Pancreas (tissue), 10 donors: Measurements from ENCODE around the gene ZG16. TPM values are rescaled to one million over a fixed set of nuclear protein-coding genes. Genes with fewer than 3 reads are reported as not detected.
A peak's percentile ranks its signal among the peaks of the same experiment; 100 is the strongest.

Experiments
- ATAC-seq, 4 donors: fragments of 200-7000 bp; cut with Tn5 transposase; one replicate each; pipeline versions ENCODE4 v1.8.0 to v1.9.1; 2020; ENCODE audit warnings: mild to moderate bottlenecking in 4 of 4, moderate library complexity in 4 of 4
- DNase-seq, 6 donors: peaks; one replicate each; pipeline ENCODE4 v3.0.0-alpha.2; 2020
- FAIRE-seq: peaks from 2 replicates; lab custom pipeline; 2012; peaks lifted over from hg19 to GRCh38; lab: Jason Lieb, UNC
- H3K27ac ChIP-seq, 4 donors: fragments of 200-600 bp; sonication (generic); 1 replicate in 3 of 4; 2 replicates in 1 of 4; pipeline versions ENCODE4 v1.5.0 to v1.8.0; 2020
- H3K27me3 ChIP-seq, 4 donors: fragments of 200-600 bp; one replicate each; pipeline ENCODE4 v1.8.0; 2021
- H3K36me3 ChIP-seq, 3 donors: fragments of 200-600 bp; sonication (generic) in 1 of 3; one replicate each; pipeline versions ENCODE4 v1.5.0 to v1.8.0; 2020 to 2021
- H3K4me1 ChIP-seq, 3 donors: fragments of 200-600 bp; one replicate each; pipeline ENCODE4 v1.8.0; 2021
- H3K4me3 ChIP-seq, 4 donors: fragments of 200-600 bp; sonication (generic) in 2 of 4; one replicate each; pipeline versions ENCODE4 v1.5.0 to v1.8.0; 2020 to 2021
- H3K9me3 ChIP-seq, 4 donors: fragments of 200-600 bp; one replicate each; pipeline ENCODE4 v1.8.0; 2021
- CTCF ChIP-seq, 4 donors: fragments of 200-600 bp; sonication (generic) in 3 of 4; IDR thresholded peaks; one replicate each; pipeline versions ENCODE4 v1.5.0 to v1.8.0; 2021; ENCODE audit warnings: antibody characterized with exemption in 4 of 4
- WGBS, 2 donors: extraction: QIAGEN DNeasy Blood & Tissue Kit; methylation state at CpG; one replicate each; pipeline ENCODE4 v1.1.7; 2013; 5-methylcytosine and 5-hydroxymethylcytosine counted together
- intact Hi-C, 3 donors: fragments of 100-400 bp; cut with DNase I; formaldehyde crosslinking; loops; one replicate each; pipeline versions ENCODE4 v1.11.1 to v1.14.2; 2022
- polyA plus RNA-seq, 2 donors: library from polyadenylated mRNA; stranded (reverse); fragments of 200-250 nt; gene quantifications; one replicate each; pipeline ENCODE4 v1.2.3, GENCODE V29; 2013
- total RNA-seq, 6 donors: library from RNA; stranded (reverse); fragmentation: NEBNext Ultra II Directional in 4 of 6; extraction: Animal tissue kit (Norgen Biotek cat#: 25700) in 4 of 6; gene quantifications; one replicate each; pipeline versions ENCODE4 v1.2.1 to v1.2.4, GENCODE V29; 2021 to 2023
- donor health status: healthy with polysubstance abuse.
- donor health status: DM: no; HTN: no; CAD: no; lungs with moderate emphysema.
- donor health status: DM: no; HTN: no; CAD: no.
- donor health status: control.
- donor health status: control.
- donor health status: Bipolar disorder and iron deficiency.
- donor health status: DM: yes; HTN: yes; CAD: no.
- donor health status: DM: no; HTN: no; CAD: no.
- donor health status: DM: no; HTN: no; CAD: no.
- donor health status: DM: yes; HTN: yes; CAD: no.

Gene ZG16
- total and polyA plus RNA-seq, 8 donors = 0.06 to 3.1 (median 1.1) TPM

GRCh38 chr16:29794231-29794710 lies 16.2 kb downstream of the ZG16 start:
- no peaks in the 10 kb centered on the region for H3K9me3 ChIP-seq
- no peak overlapping the region for H3K4me3 ChIP-seq
- H3K27me3 ChIP-seq = no peaks in the 10 kb centered on the region
- H3K36me3 ChIP-seq = peaks cover 0 to 10% (median 0%) of the 10 kb centered on the region in 3 donors
- FAIRE-seq (no peak), ATAC-seq (no peak), DNase-seq (no peak)
- no peak overlapping the region for H3K27ac ChIP-seq
- WGBS, 2 donors = 98% methylated on average over 3 of the region's 3 CpGs
- intact Hi-C loops = no loop called here
- TF ChIP-seq CTCF (IDR thresholded peaks at IDR 0.05) = no peak
- H3K4me1 ChIP-seq = peaks cover 4 to 11% (median 9%) of the 10 kb centered on the region in 3 donors

GRCh38 chr16:29802416-29802935 lies 24.4 kb downstream of the ZG16 start:
- Histone ChIP-seq H3K27ac (no peak overlapping the region), H3K4me1 (no peaks in the 10 kb centered on the region), H3K27me3 (no peaks in the 10 kb centered on the region), H3K36me3 (peaks cover 0 to 13% (median 0%) of the 10 kb centered on the region in 3 donors), H3K9me3 (no peaks in the 10 kb centered on the region), H3K4me3 (no peak overlapping the region)
- TF ChIP-seq CTCF (IDR thresholded peaks at IDR 0.05) = no peak
- no peak for FAIRE-seq
- no peak for ATAC-seq
- no peak for DNase-seq
- intact Hi-C loops = no loop called here
- 94% methylated on average over 8 of the region's 8 CpGs for WGBS, 2 donors

GRCh38 chr16:29804020-29804419 lies 26.0 kb downstream of the ZG16 start:
- TF ChIP-seq CTCF (IDR thresholded peaks at IDR 0.05) = no peak
- Histone ChIP-seq H3K4me1 (peaks cover 0 to 5% (median 0%) of the 10 kb centered on the region in 3 donors), H3K27me3 (no peaks in the 10 kb centered on the region), H3K9me3 (no peaks in the 10 kb centered on the region), H3K27ac (peak overlapping the region in 2 of 4 donors; percentile 95 to 97), H3K4me3 (no peak overlapping the region), H3K36me3 (peaks cover 0 to 5% (median 0%) of the 10 kb centered on the region in 3 donors)
- no peak for ATAC-seq
- no peak for DNase-seq
- 76 to 78% methylated on average over 8 of the region's 8 CpGs for WGBS, 2 donors
- no peak for FAIRE-seq
- intact Hi-C loops = loop anchor here in 1 of 3 donors (2.0 kb wide), 1 partner anchor 19 kb away; no protein-coding TSS in a partner anchor

- Histone ChIP-seq H3K27ac (peak overlapping the region; percentile 93 to 97 (median 95)), H3K27me3 (no peaks in the 10 kb centered on the region), H3K36me3 (no peaks in the 10 kb centered on the region), H3K4me1 (peaks cover 0 to 8% (median 0%) of the 10 kb centered on the region in 3 donors), H3K4me3 (peak overlapping the region; percentile 60 to 84 (median 78)), H3K9me3 (no peaks in the 10 kb centered on the region)
- WGBS, 2 donors = 1 to 2% methylated on average over 24 to 26 of the region's 26 CpGs
- intact Hi-C loops = loop anchor here in 1 of 3 donors (2.0 kb wide), 1 partner anchor 18 kb away; no protein-coding TSS in a partner anchor
- DNase-seq (peak in 5 of 6 donors; percentile 45 to 90 (median 63)), FAIRE-seq (no peak), ATAC-seq (peak; percentile 7 to 18 (median 14))
- no peak for TF ChIP-seq CTCF (IDR thresholded peaks at IDR 0.05)
These were observed 26.6 kb downstream of the ZG16 start for GRCh38 chr16:29804455-29805231.
